Psoas muscle (tissue), 8 donors: Measurements from ENCODE around the gene LDLRAD4. TPM values are rescaled to one million over a fixed set of nuclear protein-coding genes. Genes with fewer than 3 reads are reported as not detected.

ENCODE experiments used
- ATAC-seq, 4 donors: fragments of 200-7000 bp; cut with Tn5 transposase; one replicate each; pipeline ENCODE4 v1.9.1; 2020; ENCODE audit warnings: moderate library complexity in 3 of 4, mild to moderate bottlenecking in 2 of 4
- DNase-seq, 2 donors: peaks; one replicate each; pipeline ENCODE4 v3.0.0-alpha.2; 2020
- H3K27ac ChIP-seq: fragments of 200-600 bp; one replicate; pipeline ENCODE4 v1.8.0; 2022
- H3K27me3 ChIP-seq, 3 donors: fragments of 200-600 bp in 1 of 3; one replicate each; pipeline versions ENCODE4 v1.6.1 to v1.8.0; 2013 to 2022; ENCODE audit warnings: low read length in 2 of 3, mild to moderate bottlenecking in 2 of 3, moderate library complexity in 1 of 3; ENCODE audit not compliant: insufficient read depth in 3 of 3
- H3K36me3 ChIP-seq, 2 donors: fragments of 200-600 bp in 1 of 2; one replicate each; pipeline versions ENCODE4 v1.6.1 to v1.8.0; 2013 to 2022; ENCODE audit warnings: low read depth in 1 of 2, mild to moderate bottlenecking in 1 of 2, moderate library complexity in 1 of 2; ENCODE audit not compliant: insufficient read depth in 1 of 2
- H3K4me1 ChIP-seq: fragments of 200-600 bp; one replicate; pipeline ENCODE4 v1.8.0; 2022
- H3K4me3 ChIP-seq: fragments of 200-600 bp; one replicate; pipeline ENCODE4 v1.8.0; 2022; ENCODE audit warnings: mild to moderate bottlenecking
- H3K9me3 ChIP-seq: fragments of 200-600 bp; one replicate; pipeline ENCODE4 v1.8.0; 2022
- CTCF ChIP-seq: fragments of 200-600 bp; IDR thresholded peaks from one replicate; pipeline ENCODE4 v1.8.0; 2022; ENCODE audit warnings: antibody characterized with exemption
- WGBS, 3 donors: extraction: QIAGEN DNeasy Blood & Tissue Kit; methylation state at CpG; one replicate each; pipeline versions ENCODE4 v1.1.6 to v1.1.7; 2013; 5-methylcytosine and 5-hydroxymethylcytosine counted together
- intact Hi-C, 2 donors: fragments of 100-400 bp; cut with DNase I; formaldehyde crosslinking; loops; one replicate each; pipeline versions ENCODE4 v1.11.0 to v1.14.2; 2022
- polyA plus RNA-seq, 3 donors: library from polyadenylated mRNA; stranded (reverse); fragments of 200-250 nt; gene quantifications; one replicate each; pipeline ENCODE4 v1.2.3, GENCODE V29; 2013
- total RNA-seq, 4 donors: library from RNA; stranded (reverse); fragmentation: NEBNext Ultra II Directional in 2 of 4; extraction: Animal tissue kit (Norgen Biotek cat#: 25700) in 2 of 4; gene quantifications; one replicate each; pipeline versions ENCODE4 v1.2.1 to v1.2.4, GENCODE V29; 2021 to 2023
- donor health status: healthy with polysubstance abuse.
- donor health status: DM: no; HTN: no; CAD: no; lungs with moderate emphysema.
- donor health status: Bipolar disorder and iron deficiency.
- donor health status: healthy.
- donor health status: DM: yes; HTN: yes; CAD: no.
- donor health status: DM: no; HTN: no; CAD: no.
- donor health status: DM: no; HTN: no; CAD: no.
- donor health status: DM: yes; HTN: yes; CAD: no.

LDLRAD4 gene
- total and polyA plus RNA-seq, 7 donors, result 1.8 to 13.9 (median 3.8) TPM

- ATAC-seq, result no peak
Measured at GRCh38 chr18:13584825-13585224, 366.3 kb downstream of the LDLRAD4 start.

GRCh38 chr18:13585379-13586153 is 367.0 kb downstream of the LDLRAD4 start:
- Histone ChIP-seq H3K27ac (no peak overlapping the region), H3K4me1 (no peaks in the 10 kb centered on the region), H3K36me3 (no peaks in the 10 kb centered on the region), H3K27me3 (peaks cover 0 to 2% (median 0%) of the 10 kb centered on the region in 3 donors), H3K9me3 (no peaks in the 10 kb centered on the region), H3K4me3 (no peak overlapping the region)
- ATAC-seq (no peak), DNase-seq (no peak)
- intact Hi-C loops, result no loop called here
- WGBS, 3 donors, result 60 to 66% (median 64%) methylated on average over 4 of the region's 4 CpGs
- TF ChIP-seq CTCF, result no peak

More at GRCh38 chr18:13584825-13585224, 366.3 kb downstream of the LDLRAD4 start:
- TF ChIP-seq CTCF, result no peak
- Histone ChIP-seq H3K9me3 (no peaks in the 10 kb centered on the region), H3K4me3 (no peak overlapping the region), H3K4me1 (no peaks in the 10 kb centered on the region), H3K27ac (no peak overlapping the region), H3K36me3 (no peaks in the 10 kb centered on the region), H3K27me3 (peaks cover 0 to 2% (median 0%) of the 10 kb centered on the region in 3 donors)
- intact Hi-C loops, result no loop called here
- WGBS, 3 donors, result 53 to 71% (median 57%) methylated on average over 11 of the region's 11 CpGs
- DNase-seq, result no peak

GRCh38 chr18:13587001-13587400 is 368.4 kb downstream of the LDLRAD4 start:
- Histone ChIP-seq H3K4me3 (no peak overlapping the region), H3K27me3 (no peaks in the 10 kb centered on the region), H3K36me3 (no peaks in the 10 kb centered on the region), H3K27ac (no peak overlapping the region), H3K9me3 (no peaks in the 10 kb centered on the region), H3K4me1 (no peaks in the 10 kb centered on the region)
- 96 to 100% (median 96%) methylated on average over 1 of the region's 1 CpG for WGBS, 3 donors
- no peak for TF ChIP-seq CTCF
- DNase-seq, result no peak
- intact Hi-C loops, result no loop called here
- no peak for ATAC-seq

GRCh38 chr18:13587477-13587876 is 368.9 kb downstream of the LDLRAD4 start:
- 95 to 96% (median 95%) methylated on average over 3 of the region's 3 CpGs for WGBS, 3 donors
- no peak overlapping the region for H3K27ac ChIP-seq
- no peaks in the 10 kb centered on the region for H3K27me3 ChIP-seq
- no peak for ATAC-seq
- no peaks in the 10 kb centered on the region for H3K4me1 ChIP-seq
- H3K9me3 ChIP-seq, result no peaks in the 10 kb centered on the region
- no peak for TF ChIP-seq CTCF
- intact Hi-C loops, result no loop called here
- no peak overlapping the region for H3K4me3 ChIP-seq
- no peaks in the 10 kb centered on the region for H3K36me3 ChIP-seq
- DNase-seq, result no peak

- H3K4me1 ChIP-seq, result no peaks in the 10 kb centered on the region
- ATAC-seq (no peak), DNase-seq (no peak)
- no peak overlapping the region for H3K4me3 ChIP-seq
- no peak overlapping the region for H3K27ac ChIP-seq
- intact Hi-C loops, result no loop called here
- H3K9me3 ChIP-seq, result no peaks in the 10 kb centered on the region
- H3K27me3 ChIP-seq, result no peaks in the 10 kb centered on the region
- no peak for TF ChIP-seq CTCF
- 76 to 81% (median 79%) methylated on average over 3 of the region's 3 CpGs for WGBS, 3 donors
- no peaks in the 10 kb centered on the region for H3K36me3 ChIP-seq
Measured at GRCh38 chr18:13587937-13588336, 369.4 kb downstream of the LDLRAD4 start.
